ENCODE data around the gene POU1F1. TPM values are rescaled to one million over a fixed set of nuclear protein-coding genes. Genes with fewer than 3 reads are reported as not detected.

The POU1F1 gene
- polyA plus RNA-seq, 1 donor (not counting 4 experiments of a cell fraction or from before 2014, with no cell fraction given): not detected

- DNase-seq (ENCODE audit: low read depth, low spot score) (no peak), FAIRE-seq (peak; percentile 32)
- no peak overlapping the region for H3K27ac ChIP-seq (ENCODE audit: control insufficient read depth, insufficient read depth, low read length)
- no peaks in the 10 kb centered on the region for H3K9me3 ChIP-seq (ENCODE audit: control insufficient read depth, low read depth, low read length)
- no peaks in the 10 kb centered on the region for H3K9me1 ChIP-seq (ENCODE audit: control insufficient read depth, extremely low read depth, insufficient read depth, low read length)
- dilution Hi-C loops (cut with MboI; ENCODE audit: extremely low pct_ligation_motif_present, low sequenced_read_pairs): no loop called here
- no peak overlapping the region for H2AFZ ChIP-seq (ENCODE audit: control insufficient read depth, low read length)
- H3K4me3 ChIP-seq (ENCODE audit: control insufficient read depth in 2 of 3, extremely low read depth in 1 of 3, insufficient read depth in 2 of 3, low read depth in 1 of 3, low read length in 3 of 3): no peak overlapping the region
- no peaks in the 10 kb centered on the region for H3K79me2 ChIP-seq (ENCODE audit: control insufficient read depth, insufficient read depth, low read length)
- no peak overlapping the region for H3K9ac ChIP-seq (ENCODE audit: control insufficient read depth, extremely low read depth, insufficient read depth, low read length)
- no peaks in the 10 kb centered on the region for H4K20me1 ChIP-seq (ENCODE audit: control insufficient read depth, extremely low read depth, insufficient read depth, low read length)
- no peak overlapping the region for H3K4me2 ChIP-seq (ENCODE audit: control insufficient read depth, extremely low read depth, insufficient read depth, low read depth, low read length)
- no peaks in the 10 kb centered on the region for H3K27me3 ChIP-seq (ENCODE audit: control insufficient read depth, extremely low read depth, insufficient read depth, low read length)
- no peak for TF ChIP-seq EZH2 (IDR thresholded peaks at IDR 0.05; ENCODE audit: low read length)
- TF ChIP-seq CTCF (optimal IDR thresholded peaks at IDR 0.05 in 1 of 3, IDR thresholded peaks at IDR 0.05 in 1 of 3, conservative IDR thresholded peaks at IDR 0.05 in 1 of 3; ENCODE audit: extremely low read depth in 1 of 3, insufficient read depth in 2 of 3, low read length in 3 of 3): no peak
- no peaks in the 10 kb centered on the region for H3K36me3 ChIP-seq (ENCODE audit: control insufficient read depth in 2 of 2, extremely low read depth in 1 of 2, insufficient read depth in 2 of 2, low read length in 2 of 2)
- peaks cover 5% of the 10 kb centered on the region for H3K4me1 ChIP-seq (ENCODE audit: control insufficient read depth, extremely low read depth, insufficient read depth, low read length)
Observed at GRCh38 chr3:87311309-87311708, 34.9 kb upstream of the POU1F1 start.

- Histone ChIP-seq H3K9ac (ENCODE audit: control insufficient read depth, extremely low read depth, insufficient read depth, low read length) (no peak overlapping the region), H3K79me2 (ENCODE audit: control insufficient read depth, insufficient read depth, low read length) (no peaks in the 10 kb centered on the region), H3K4me3 (ENCODE audit: control insufficient read depth in 2 of 3, extremely low read depth in 1 of 3, insufficient read depth in 2 of 3, low read depth in 1 of 3, low read length in 3 of 3) (no peak overlapping the region), H2AFZ (ENCODE audit: control insufficient read depth, low read length) (no peak overlapping the region), H3K4me2 (ENCODE audit: control insufficient read depth, extremely low read depth, insufficient read depth, low read depth, low read length) (no peak overlapping the region), H3K36me3 (ENCODE audit: control insufficient read depth in 2 of 2, extremely low read depth in 1 of 2, insufficient read depth in 2 of 2, low read length in 2 of 2) (no peaks in the 10 kb centered on the region), H3K9me3 (ENCODE audit: control insufficient read depth, low read depth, low read length) (no peaks in the 10 kb centered on the region), H3K9me1 (ENCODE audit: control insufficient read depth, extremely low read depth, insufficient read depth, low read length) (no peaks in the 10 kb centered on the region), H4K20me1 (ENCODE audit: control insufficient read depth, extremely low read depth, insufficient read depth, low read length) (no peaks in the 10 kb centered on the region), H3K4me1 (ENCODE audit: control insufficient read depth, extremely low read depth, insufficient read depth, low read length) (peaks cover 5% of the 10 kb centered on the region), H3K27ac (ENCODE audit: control insufficient read depth, insufficient read depth, low read length) (no peak overlapping the region), H3K27me3 (ENCODE audit: control insufficient read depth, extremely low read depth, insufficient read depth, low read length) (no peaks in the 10 kb centered on the region)
- DNase-seq (ENCODE audit: low read depth, low spot score) (no peak), FAIRE-seq (peak; percentile 20)
- TF ChIP-seq EZH2 (IDR thresholded peaks at IDR 0.05; ENCODE audit: low read length): no peak
- TF ChIP-seq CTCF (optimal IDR thresholded peaks at IDR 0.05 in 1 of 3, IDR thresholded peaks at IDR 0.05 in 1 of 3, conservative IDR thresholded peaks at IDR 0.05 in 1 of 3; ENCODE audit: extremely low read depth in 1 of 3, insufficient read depth in 2 of 3, low read length in 3 of 3): no peak
- dilution Hi-C loops (cut with MboI; ENCODE audit: extremely low pct_ligation_motif_present, low sequenced_read_pairs): no loop called here
Observed at GRCh38 chr3:87309601-87310000, 33.2 kb upstream of the POU1F1 start.

Data from keratinocyte (primary cell).